HCT116 (cell line): Measurements from ENCODE around the gene DNM2.

Experiments
- CTCF ChIP-seq, 3 experiments: fragments of 200-600 bp in 1 of 3; sonication (generic) in 1 of 3; IDR thresholded peaks in 2 of 3; conservative IDR thresholded peaks in 1 of 3; 2 replicates each; pipeline ENCODE4 v1.5.1; 2012 to 2017; ENCODE audit warnings: low read depth in 2 of 3, low read length in 2 of 3, antibody characterized with exemption in 1 of 3, borderline replicate concordance in 1 of 3, control low read depth in 1 of 3, mild to moderate bottlenecking in 1 of 3, mixed read lengths in 1 of 3, mixed run types in 1 of 3, moderate library complexity in 1 of 3; ENCODE audit not compliant: insufficient read depth in 1 of 3
- EZH2 ChIP-seq: fragments of 200-600 bp; sonication (generic); IDR thresholded peaks from 2 replicates; pipeline ENCODE4 v1.6.1; 2017; ENCODE audit warnings: antibody characterized with exemption, mixed run types
- MAX ChIP-seq: IDR thresholded peaks from 2 replicates; pipeline ENCODE4 v1.6.1; 2012
- POLR2A ChIP-seq: IDR thresholded peaks from 2 replicates; pipeline ENCODE4 v1.7.0; 2011; ENCODE audit warnings: borderline replicate concordance; ENCODE audit not compliant: insufficient read depth, insufficient read length; ENCODE audit errors: extremely low read depth
- POLR2AphosphoS5 ChIP-seq: IDR thresholded peaks from 2 replicates; pipeline ENCODE4 v1.6.1; 2011; ENCODE audit warnings: mild to moderate bottlenecking, low read depth, low read length, moderate library complexity
- RAD21 ChIP-seq: IDR thresholded peaks from 2 replicates; pipeline ENCODE4 v1.6.1; 2012; ENCODE audit warnings: low read depth, mild to moderate bottlenecking
- REST ChIP-seq: IDR thresholded peaks from 2 replicates; pipeline ENCODE4 v1.6.1; 2012; ENCODE audit warnings: low read depth
- SIN3A ChIP-seq: IDR thresholded peaks from 2 replicates; pipeline ENCODE4 v1.6.1; 2012; ENCODE audit warnings: low read depth
- TCF7L2 ChIP-seq: IDR thresholded peaks from 2 replicates; pipeline ENCODE4 v1.7.0; 2011; ENCODE audit warnings: borderline replicate concordance, inconsistent platforms; ENCODE audit not compliant: insufficient read depth, insufficient read length; ENCODE audit errors: extremely low read depth
- YY1 ChIP-seq: IDR thresholded peaks from 2 replicates; pipeline ENCODE4 v1.6.1; 2011; ENCODE audit warnings: low read length, low read depth, moderate library complexity, mild to moderate bottlenecking; ENCODE audit not compliant: insufficient replicate concordance; ENCODE audit errors: extremely low read depth
- ZBTB33 ChIP-seq: IDR thresholded peaks from 2 replicates; pipeline ENCODE4 v1.6.1; 2011; ENCODE audit warnings: mild to moderate bottlenecking, low read length, moderate library complexity; ENCODE audit not compliant: insufficient replicate concordance; ENCODE audit errors: extremely low read depth
- ZFX ChIP-seq: fragments of 450-650 bp; IDR thresholded peaks from 2 replicates; pipeline ENCODE4 v1.6.1; 2017
- ZNF274 ChIP-seq: fragments of 200-500 bp; sonication (Bioruptor generic); IDR thresholded peaks from 2 replicates; pipeline ENCODE4 v1.6.1; 2014; ENCODE audit warnings: mild to moderate bottlenecking, low read depth, low read length, inconsistent platforms

- no peak for TF ChIP-seq YY1
- no peak for TF ChIP-seq POLR2AphosphoS5
- no peak for TF ChIP-seq CTCF (IDR thresholded peaks at IDR 0.05 in 2 of 3, conservative IDR thresholded peaks at IDR 0.05 in 1 of 3; ENCODE audit: borderline replicate concordance in 1 of 3, insufficient read depth in 1 of 3, low read depth in 2 of 3, low read length in 2 of 3)
- no peak for TF ChIP-seq POLR2A
- TF ChIP-seq RAD21 = no peak
- no peak for TF ChIP-seq ZFX
- TF ChIP-seq ZNF274 = no peak
- no peak for TF ChIP-seq REST
- TF ChIP-seq ZBTB33 = no peak
- TF ChIP-seq EZH2 = no peak
- no peak for TF ChIP-seq MAX
- TF ChIP-seq TCF7L2 = no peak
- no peak for TF ChIP-seq SIN3A
Observed at GRCh38 chr19:10876459-10877240, 158.8 kb downstream of the DNM2 start.
